C4-2B (cell line): ENCODE results near the gene STAT5B.

Experiments used
- H3K27ac ChIP-seq: fragments of 450-650 bp; 2 replicates; pipeline ENCODE4 v1.5.1; 2017
- CTCF ChIP-seq: fragments of 450-650 bp; conservative IDR thresholded peaks from 2 replicates; pipeline ENCODE4 v1.5.1; 2017; ENCODE audit warnings: mild to moderate bottlenecking
- ZFX ChIP-seq: fragments of 450-650 bp; IDR thresholded peaks from 2 replicates; pipeline ENCODE4 v1.6.1; 2017

STAT5B gene

GRCh38 chr17:42184713-42185620 is 91.2 kb downstream of the STAT5B start, which contains the start of gene HCRT:
TSS of gene HCRT (minus strand) at chr17:42185452. CDS start at chr17:42185365, 87 bp downstream.
- H3K27ac ChIP-seq = no peak within 1 kb of the TSS
- TF ChIP-seq CTCF = no peak
- no peak for TF ChIP-seq ZFX

DNA sequence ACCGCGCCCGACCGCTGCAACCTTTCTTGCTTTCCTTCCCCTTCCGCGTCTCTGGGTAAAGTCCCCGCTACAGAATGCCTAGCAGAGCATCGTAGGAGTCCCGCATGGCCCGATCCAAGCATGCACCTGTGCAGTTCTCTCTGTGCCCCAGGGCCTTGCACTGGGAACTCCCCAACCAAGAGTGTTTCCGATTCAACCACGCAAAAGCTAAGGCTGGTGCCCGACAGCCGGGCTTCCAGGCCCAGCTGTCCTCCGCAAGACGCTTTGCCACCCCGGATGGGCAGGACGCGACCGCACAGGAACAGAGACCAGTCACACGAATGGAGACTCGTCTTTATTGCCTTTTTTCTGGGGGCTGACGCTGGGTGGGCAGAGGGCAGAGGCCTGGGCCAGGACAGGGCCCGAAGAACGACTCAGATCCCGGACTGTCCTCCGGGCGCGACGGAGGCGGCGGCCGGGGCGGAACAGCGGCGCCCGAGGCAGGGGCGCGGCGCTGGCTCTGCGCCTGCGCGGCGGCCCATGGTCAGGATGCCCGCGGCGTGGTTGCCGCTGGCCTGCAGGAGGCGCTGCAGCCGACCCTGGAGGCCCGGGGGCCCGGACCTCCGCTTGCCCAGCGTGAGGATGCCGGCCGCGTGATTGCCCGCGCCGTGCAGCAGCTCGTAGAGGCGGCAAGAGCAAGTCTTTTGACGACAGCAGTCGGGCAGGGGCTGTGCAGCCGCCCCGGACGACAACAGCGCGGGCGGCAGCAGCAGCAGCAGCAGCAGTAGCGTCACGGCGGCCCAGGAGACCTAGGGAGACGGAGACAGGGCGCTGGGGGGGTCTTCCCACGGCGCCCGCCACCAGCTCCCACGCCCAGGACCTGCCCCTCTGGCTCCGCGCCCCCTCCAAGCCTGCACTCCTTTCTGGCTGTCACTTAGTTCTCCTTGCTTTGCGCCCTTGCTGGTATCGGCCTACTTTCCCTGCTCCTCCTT is 92.2 kb downstream of the STAT5B start:
- TF ChIP-seq CTCF = peak; percentile 95
- TF ChIP-seq ZFX = no peak
- H3K27ac ChIP-seq = no peak overlapping the region

GRCh38 chr17:42182927-42183734 is 93.1 kb downstream of the STAT5B start:
- no peak overlapping the region for H3K27ac ChIP-seq
- no peak for TF ChIP-seq ZFX
- no peak for TF ChIP-seq CTCF

GRCh38 chr17:42181851-42182207 is 94.4 kb downstream of the STAT5B start:
- no peak overlapping the region for H3K27ac ChIP-seq
- TF ChIP-seq ZFX (no peak), CTCF (no peak)

DNA sequence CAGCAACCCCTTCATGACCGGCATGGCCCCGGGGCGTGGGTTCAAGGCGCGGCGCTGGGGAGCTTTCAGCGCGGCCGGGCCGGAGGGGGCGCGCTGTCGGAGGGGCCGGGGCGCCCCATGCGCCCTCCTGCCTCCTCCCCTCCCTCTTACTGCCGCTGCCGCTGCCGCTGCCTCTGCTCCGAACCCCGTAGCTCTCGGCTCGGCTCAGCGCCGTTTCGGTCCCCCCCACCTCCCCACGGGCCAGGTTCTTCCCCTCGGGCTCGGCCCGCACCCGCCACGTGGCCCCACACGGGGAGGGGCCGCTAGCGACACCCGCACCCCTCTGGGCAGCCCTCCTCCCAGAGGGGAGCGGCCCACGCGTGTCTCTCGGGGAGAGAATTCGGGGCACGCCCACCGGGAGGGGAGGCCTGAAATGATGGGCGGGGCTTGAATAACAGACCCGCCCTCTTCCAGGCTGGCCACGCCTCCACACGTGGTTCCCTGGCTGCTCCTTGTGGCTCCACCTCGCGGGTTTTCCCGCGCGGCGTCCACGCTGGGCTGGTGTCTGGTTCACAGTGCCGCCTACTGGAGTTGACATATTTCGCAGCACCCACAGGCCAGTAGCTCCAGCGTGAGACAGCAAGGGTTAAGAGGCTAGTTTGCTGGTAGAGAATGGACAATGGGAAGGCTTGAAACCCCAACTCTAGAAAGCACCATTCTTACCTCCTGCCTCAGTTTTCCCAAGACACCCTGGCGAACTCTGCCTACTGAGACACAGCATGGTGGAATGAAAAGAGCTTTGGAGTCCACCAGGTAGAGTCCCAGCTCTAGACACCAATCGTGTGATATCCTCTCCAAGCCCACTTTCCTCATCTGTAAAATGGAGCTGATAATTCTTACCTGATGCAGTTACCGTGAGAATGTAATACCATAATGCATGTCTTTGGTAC is 95.0 kb downstream of the STAT5B start, which contains the start of gene KCNH4:
TSS of gene KCNH4 (minus strand) at position 221 of the 929 bp plus-strand sequence. CDS start at position 24, 197 bp downstream.
- no peak within 1 kb of the TSS for H3K27ac ChIP-seq
- TF ChIP-seq ZFX = no peak
- peak; percentile 84 for TF ChIP-seq CTCF

- H3K27ac ChIP-seq = no peak overlapping the region
- no peak for TF ChIP-seq CTCF
- no peak for TF ChIP-seq ZFX
Measured at GRCh38 chr17:42180411-42180921, 95.7 kb downstream of the STAT5B start.
